Stimulated activated CD4-positive, alpha-beta T cell treated with anti-CD3 and anti-CD28 coated beads, Interleukin-4, amount 100 ng/mL, for 48 hours (primary cell): ENCODE data around the gene CATSPERZ.
A peak's percentile ranks its signal among the peaks of the same experiment; 100 is the strongest.

Experiments
- DNase-seq, 2 donors: peaks; one replicate each; pipeline ENCODE4 v3.0.0-alpha.2; 2020; ENCODE audit warnings: low read depth in 2 of 2

Gene CATSPERZ

DNA sequence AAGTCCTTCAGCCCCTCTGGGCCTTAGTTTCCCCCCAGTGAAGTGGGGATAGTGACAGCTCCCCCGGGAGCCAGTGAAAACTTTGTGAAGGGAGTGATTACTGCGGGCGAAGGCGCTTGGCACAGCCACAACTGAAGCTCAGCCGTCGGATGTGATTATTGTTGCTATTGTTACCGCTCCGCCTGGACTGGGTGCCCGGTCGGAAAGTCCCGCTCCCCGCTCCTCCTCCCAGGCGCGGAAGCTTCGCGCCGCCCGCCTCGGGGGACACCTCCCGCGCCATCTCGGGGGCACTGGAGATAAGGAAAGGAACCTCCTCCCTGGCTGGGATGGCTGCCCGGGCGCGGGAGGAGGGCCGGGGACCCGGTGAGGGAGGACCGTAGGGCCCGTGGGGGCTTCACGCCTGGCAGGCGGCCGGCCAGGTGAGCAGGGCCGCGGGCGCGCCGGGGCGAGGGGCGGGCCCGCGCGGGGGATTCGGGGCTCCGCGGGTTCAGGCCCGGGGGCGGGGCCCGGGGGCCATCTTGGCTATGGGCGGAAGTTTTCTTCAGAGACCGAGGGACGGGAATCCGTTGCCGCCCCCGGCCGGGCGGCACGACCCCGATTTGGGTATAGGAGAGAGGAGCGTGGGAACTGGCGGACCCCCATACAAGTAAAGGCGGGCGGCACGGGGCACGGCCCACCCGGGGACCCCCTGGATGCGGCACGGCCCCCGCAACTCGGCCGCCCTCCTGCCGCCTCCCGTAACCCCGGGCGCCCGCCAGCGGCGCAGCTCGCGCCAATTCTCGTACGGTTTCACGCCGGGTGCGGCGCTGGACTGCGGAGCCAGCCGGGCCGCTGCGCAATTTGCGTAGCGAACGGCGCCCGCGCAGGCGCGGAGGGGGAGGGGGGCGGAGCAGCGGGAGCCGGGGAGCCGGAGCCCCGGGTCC is 14.9 kb upstream of the CATSPERZ start, which contains the start of gene GPR137:
TSS of gene GPR137 (plus strand) at position 887 of the 923 bp plus-strand sequence. CDS start 677 bp downstream, outside the sequence.
- DNase-seq: peak; percentile 85 to 91

- no peak for DNase-seq
These were observed 14.0 kb upstream of the CATSPERZ start for GRCh38 chr11:64285885-64286800.

GRCh38 chr11:64286801-64287159 is 13.4 kb upstream of the CATSPERZ start:
- DNase-seq: no peak

DNA sequence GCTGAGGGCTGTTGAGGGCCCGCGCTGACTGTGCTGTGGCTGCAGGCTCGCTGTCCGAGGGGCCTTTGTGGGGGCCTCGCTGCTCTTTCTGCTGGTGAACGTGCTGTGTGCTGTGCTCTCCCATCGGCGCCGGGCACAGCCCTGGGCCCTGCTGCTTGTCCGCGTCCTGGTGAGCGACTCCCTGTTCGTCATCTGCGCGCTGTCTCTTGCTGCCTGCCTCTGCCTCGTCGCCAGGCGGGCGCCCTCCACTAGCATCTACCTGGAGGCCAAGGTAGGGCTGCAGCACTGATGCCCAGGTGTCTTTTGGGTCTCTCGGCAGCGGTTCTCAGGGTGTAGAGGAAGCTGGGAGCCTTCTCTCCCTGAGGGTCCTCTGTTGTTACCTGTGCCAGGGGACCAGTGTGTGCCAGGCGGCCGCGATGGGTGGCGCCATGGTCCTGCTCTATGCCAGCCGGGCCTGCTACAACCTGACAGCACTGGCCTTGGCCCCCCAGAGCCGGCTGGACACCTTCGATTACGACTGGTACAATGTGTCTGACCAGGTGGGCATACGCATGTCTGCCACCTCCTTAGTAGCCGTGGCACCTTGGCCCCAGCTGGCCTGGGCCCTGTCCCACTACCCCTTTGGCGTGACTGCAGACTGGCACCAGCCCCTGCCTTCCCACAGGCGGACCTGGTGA is 12.3 kb upstream of the CATSPERZ start:
- no peak for DNase-seq

DNA sequence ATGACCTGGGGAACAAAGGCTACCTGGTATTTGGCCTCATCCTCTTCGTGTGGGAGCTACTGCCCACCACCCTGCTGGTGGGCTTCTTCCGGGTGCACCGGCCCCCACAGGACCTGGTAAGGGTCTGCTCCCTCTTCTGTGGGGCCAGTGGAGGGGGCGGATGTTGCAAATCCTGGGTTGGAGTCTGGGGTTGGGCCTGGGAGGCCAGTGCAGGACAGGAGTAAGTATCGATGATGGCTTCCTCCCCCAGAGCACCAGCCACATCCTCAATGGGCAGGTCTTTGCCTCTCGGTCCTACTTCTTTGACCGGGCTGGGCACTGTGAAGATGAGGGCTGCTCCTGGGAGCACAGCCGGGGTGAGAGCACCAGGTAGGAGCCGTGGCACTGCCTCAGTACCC is 11.8 kb upstream of the CATSPERZ start:
- DNase-seq: no peak

GRCh38 chr11:64289002-64289564 is 11.1 kb upstream of the CATSPERZ start:
- DNase-seq: no peak

- DNase-seq: no peak
These were observed 9.6 kb upstream of the CATSPERZ start for GRCh38 chr11:64290352-64291261.

- no peak for DNase-seq
These were observed 8.9 kb upstream of the CATSPERZ start, which contains the start of gene KCNK4 for GRCh38 chr11:64291262-64291751. Gene KCNK4, plus strand, starts transcription at chr11:64291302. Its CDS starts 1,717 bp downstream, at chr11:64293019.

DNA sequence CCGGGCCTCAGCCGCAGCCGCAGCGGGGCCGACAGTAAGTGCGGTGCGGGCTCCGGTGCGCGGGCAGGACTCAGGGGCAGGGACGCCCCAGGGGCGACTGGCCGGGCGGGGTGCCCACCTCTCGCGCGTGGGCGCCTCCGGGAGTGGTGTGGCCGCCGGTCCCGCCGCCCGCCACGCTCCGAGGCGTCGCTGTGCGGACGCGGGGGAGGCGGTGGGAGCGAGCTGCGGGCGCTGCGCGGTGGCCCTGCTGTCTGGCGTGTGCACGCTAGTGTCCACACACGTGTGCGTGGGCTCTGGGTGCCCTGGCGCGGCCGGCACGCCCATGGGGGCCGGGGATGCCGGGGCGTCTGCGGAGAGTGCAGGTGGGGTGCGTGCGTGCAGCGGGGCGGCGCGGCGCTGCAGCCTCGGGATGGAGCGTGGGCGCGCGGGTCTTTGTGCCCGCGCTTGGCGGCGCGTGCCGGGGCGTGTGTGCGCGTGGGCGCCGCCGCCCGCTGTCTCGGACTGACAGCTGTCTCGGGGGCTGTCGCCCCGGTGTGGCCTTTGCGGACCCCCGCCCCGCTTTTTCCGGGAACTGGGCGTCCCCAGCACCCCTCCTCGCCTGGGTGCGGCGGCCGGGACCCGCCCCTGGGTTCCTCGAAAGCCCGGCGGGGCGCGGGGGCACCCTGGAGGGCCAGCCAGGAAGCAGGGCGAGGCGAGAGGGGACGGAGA is 8.3 kb upstream of the CATSPERZ start:
- no peak for DNase-seq

DNA sequence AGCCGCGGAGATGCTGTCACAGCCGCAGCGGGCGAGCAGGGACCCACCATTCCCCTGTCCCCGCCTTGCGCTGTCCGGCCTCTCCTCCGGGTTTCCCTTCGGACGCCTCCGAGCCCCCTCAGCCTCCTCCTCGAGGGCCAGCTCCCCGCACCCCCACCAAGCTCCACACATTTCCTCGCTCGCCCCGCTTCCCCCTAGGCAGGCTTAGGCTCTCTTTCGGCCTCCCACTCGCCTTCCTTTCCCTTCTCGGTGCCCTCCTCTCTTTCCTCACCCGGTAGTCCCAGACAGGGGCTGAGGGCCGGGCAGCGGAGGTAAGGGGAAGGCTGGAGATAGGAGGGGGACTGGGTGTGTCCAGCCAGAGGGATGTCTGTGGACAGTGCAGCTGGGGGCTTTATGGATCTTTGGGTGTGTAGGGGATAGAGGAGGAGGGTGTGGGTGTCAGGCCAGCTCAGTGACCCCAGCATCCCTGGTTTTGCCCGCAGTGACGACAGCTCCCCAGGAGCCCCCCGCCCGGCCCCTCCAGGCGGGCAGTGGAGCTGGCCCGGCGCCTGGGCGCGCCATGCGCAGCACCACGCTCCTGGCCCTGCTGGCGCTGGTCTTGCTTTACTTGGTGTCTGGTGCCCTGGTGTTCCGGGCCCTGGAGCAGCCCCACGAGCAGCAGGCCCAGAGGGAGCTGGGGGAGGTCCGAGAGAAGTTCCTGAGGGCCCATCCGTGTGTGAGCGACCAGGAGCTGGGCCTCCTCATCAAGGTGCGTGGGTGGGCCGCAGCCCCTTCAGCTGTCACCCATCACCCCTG is 7.5 kb upstream of the CATSPERZ start:
- no peak for DNase-seq

DNA sequence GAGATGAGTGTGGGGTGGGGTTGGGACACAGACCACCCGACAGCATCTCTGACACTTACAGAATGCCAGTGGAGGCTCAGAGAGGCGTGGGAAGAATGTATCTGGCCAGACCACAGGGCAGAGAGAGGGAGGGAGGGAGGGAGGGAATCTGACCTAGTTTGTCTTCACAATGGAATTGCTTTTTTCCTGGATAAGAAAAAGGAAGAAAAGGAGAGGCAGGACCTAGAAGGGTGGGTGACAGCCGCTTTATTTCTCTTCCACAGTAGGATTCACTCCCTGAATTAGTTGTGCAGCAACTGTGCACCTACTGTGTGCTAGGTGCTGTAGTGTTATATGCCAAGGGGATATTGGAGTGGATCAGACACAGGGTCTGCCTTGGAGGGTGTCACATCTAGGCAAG is 5.4 kb upstream of the CATSPERZ start:
- DNase-seq: no peak

DNA sequence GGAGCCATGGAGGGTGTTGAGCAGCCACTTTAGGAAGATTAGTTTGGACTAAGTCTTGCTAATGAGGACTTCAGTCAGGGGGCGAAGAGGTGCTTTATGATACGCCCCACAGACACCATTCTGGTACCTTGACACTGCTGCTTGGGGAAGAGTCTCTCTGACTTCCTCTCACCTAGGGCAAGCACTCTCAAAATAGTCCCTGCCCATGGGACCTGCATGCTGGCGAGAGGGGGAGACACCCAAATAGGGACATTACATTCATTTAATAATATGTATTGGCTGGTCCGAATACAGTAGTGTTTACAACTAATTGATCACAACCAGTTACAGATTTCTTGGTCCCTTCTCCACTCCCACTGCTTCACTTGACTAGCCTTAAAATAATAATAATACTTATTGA is 4.4 kb upstream of the CATSPERZ start:
- DNase-seq: no peak

DNA sequence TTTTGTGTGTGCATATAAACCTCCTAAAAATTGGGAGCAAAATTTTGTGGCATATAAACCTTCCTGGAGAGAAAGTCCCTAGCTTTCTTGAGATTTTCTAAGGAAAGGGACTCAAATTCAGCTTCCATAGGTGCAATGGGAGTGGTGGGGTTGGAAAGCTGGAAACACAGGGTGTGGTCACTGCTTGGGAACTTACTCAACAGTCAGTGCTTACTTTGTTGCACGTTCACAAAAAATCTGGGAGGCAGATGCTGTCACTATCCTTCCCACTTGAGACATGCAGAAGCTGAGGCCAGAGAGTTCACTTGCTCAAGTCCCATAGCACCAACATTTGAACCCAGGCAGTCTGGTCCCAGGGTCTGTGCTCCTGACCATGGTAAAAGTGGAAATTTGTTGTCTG is 3.9 kb upstream of the CATSPERZ start:
- DNase-seq: no peak

- no peak for DNase-seq
These were observed 3.1 kb upstream of the CATSPERZ start for GRCh38 chr11:64296830-64297698.

GRCh38 chr11:64297699-64298358 is 2.3 kb upstream of the CATSPERZ start:
- DNase-seq: no peak

GRCh38 chr11:64298966-64299846 is 952 bp upstream of the CATSPERZ start:
- DNase-seq: no peak
